IPS-15b (cell line): ENCODE data around the gene HNRNPDL.
"Not testable (repeated sequence)": the region's sequence is repeated elsewhere in the genome, so short reads cannot be mapped to it uniquely, and the experiment has no call there.

ENCODE experiments used
- H3K27me3 ChIP-seq: one replicate; pipeline ENCODE4 v1.6.1; 2013; ENCODE audit warnings: low read length; ENCODE audit not compliant: control insufficient read depth, insufficient read depth
- H3K36me3 ChIP-seq: one replicate; pipeline ENCODE4 v1.6.1; 2013; ENCODE audit warnings: low read length; ENCODE audit not compliant: control insufficient read depth, insufficient read depth
- H3K4me1 ChIP-seq: one replicate; pipeline ENCODE4 v1.6.1; 2013; ENCODE audit warnings: mild to moderate bottlenecking, low read length; ENCODE audit not compliant: control insufficient read depth, insufficient read depth
- H3K4me3 ChIP-seq: one replicate; pipeline ENCODE4 v1.5.1; 2013; ENCODE audit warnings: low read depth, low read length
- H3K9ac ChIP-seq: one replicate; pipeline ENCODE4 v1.6.1; 2013; ENCODE audit warnings: low read depth, mild to moderate bottlenecking, low read length
- H3K9me3 ChIP-seq: one replicate; pipeline ENCODE4 v1.6.1; 2013; ENCODE audit warnings: mild to moderate bottlenecking, low read length; ENCODE audit not compliant: control insufficient read depth, insufficient read depth

The HNRNPDL gene

DNA sequence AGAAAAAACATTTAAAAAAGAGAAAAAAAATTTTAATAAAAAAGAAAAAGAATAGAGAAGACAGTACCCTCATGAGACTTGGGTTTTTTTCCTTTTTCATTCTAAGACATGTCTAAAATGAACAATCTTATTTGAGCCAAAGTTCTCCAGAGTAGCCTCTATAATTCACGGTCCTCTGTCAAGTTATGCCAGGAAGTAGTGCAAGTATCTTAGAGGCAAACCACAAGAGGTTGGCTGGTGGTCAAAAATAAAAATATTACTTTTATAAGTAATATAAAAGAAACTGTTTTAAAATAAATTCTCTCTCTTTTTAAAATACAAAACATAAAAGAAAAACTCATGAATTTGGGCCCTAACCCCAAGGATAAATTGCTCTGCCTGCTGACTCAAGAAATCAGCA lies 26.5 kb downstream of the HNRNPDL start:
- H3K27me3 ChIP-seq, result no peaks in the 10 kb centered on the region
- no peaks in the 10 kb centered on the region for H3K36me3 ChIP-seq
- no peak overlapping the region for H3K9ac ChIP-seq
- no peak overlapping the region for H3K4me3 ChIP-seq
- H3K9me3 ChIP-seq, result no peaks in the 10 kb centered on the region
- no peaks in the 10 kb centered on the region for H3K4me1 ChIP-seq

DNA sequence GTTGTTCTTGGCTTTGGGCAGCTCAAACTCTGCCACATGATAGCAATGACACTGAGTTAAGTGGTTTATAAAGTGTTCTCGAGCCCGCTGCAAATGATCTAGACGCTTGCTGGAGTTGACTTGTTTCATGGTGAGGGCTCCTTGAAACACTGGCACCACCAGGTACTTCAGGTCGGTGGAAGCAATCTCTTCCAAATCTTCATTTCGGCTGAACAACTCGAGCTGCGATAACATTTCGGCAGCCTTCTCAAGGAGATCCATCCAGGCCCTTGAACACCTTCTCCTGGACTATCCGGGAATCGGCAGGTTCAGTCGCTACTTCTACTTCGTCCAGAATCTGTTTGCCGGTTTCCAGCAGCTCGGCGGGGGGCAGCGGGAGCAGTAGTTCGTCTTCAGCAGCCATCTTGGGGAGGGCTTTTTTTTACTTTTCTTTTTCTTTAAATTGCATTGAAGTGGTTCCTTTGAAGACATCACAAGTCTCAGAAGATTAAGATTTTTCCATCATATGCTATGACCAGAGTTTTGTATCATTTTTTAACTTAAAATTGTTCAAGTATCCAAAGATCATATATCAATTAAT lies 28.0 kb downstream of the HNRNPDL start:
- Histone ChIP-seq H3K4me3 (no peak overlapping the region), H3K27me3 (no peaks in the 10 kb centered on the region), H3K4me1 (no peaks in the 10 kb centered on the region), H3K36me3 (no peaks in the 10 kb centered on the region), H3K9me3 (no peaks in the 10 kb centered on the region), H3K9ac (no peak overlapping the region)

GRCh38 chr4:82401600-82401999 lies 28.7 kb downstream of the HNRNPDL start:
- Histone ChIP-seq H3K9me3 (no peaks in the 10 kb centered on the region), H3K36me3 (no peaks in the 10 kb centered on the region), H3K4me1 (no peaks in the 10 kb centered on the region), H3K9ac (no peak overlapping the region), H3K27me3 (no peaks in the 10 kb centered on the region), H3K4me3 (no peak overlapping the region)

GRCh38 chr4:82398263-82398662 lies 32.0 kb downstream of the HNRNPDL start:
- Histone ChIP-seq H3K36me3 (no peaks in the 10 kb centered on the region), H3K27me3 (no peaks in the 10 kb centered on the region), H3K9ac (no peak overlapping the region), H3K4me3 (no peak overlapping the region), H3K4me1 (no peaks in the 10 kb centered on the region), H3K9me3 (no peaks in the 10 kb centered on the region)

- Histone ChIP-seq H3K4me1 (no peaks in the 10 kb centered on the region), H3K4me3 (no peak overlapping the region), H3K9me3 (no peaks in the 10 kb centered on the region), H3K27me3 (no peaks in the 10 kb centered on the region), H3K36me3 (no peaks in the 10 kb centered on the region), H3K9ac (no peak overlapping the region)
These were observed 32.7 kb downstream of the HNRNPDL start for GRCh38 chr4:82397527-82397926.

DNA sequence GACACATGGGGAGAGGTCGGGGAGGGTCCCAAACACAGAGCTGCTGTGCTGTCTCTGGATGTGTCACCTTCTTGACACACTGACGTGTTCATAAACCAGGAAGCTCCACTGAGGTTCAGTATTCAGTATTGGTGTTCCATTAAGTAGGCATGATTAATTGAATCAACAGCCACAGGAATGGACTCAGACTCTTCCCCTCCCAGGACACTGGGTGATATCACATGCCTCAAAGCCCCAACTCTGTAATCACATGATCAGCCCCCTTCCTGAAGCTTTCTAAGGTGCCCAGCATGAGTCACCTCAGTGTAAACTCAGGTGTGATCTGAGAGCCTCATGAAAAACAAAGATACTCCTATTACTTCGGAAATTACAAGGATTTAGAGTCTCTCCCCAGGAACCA lies 35.4 kb downstream of the HNRNPDL start:
- H3K4me3 ChIP-seq, result no peak overlapping the region
- no peak overlapping the region for H3K9ac ChIP-seq
- no peaks in the 10 kb centered on the region for H3K36me3 ChIP-seq
- no peaks in the 10 kb centered on the region for H3K4me1 ChIP-seq
- H3K27me3 ChIP-seq, result no peaks in the 10 kb centered on the region
- H3K9me3 ChIP-seq, result no peaks in the 10 kb centered on the region

GRCh38 chr4:82390061-82390460 lies 40.2 kb downstream of the HNRNPDL start:
- H3K36me3 ChIP-seq, H3K27me3 ChIP-seq, H3K9ac ChIP-seq, H3K9me3 ChIP-seq, H3K4me3 ChIP-seq, H3K4me1 ChIP-seq: not testable (repeated sequence)

- Histone ChIP-seq H3K36me3 (no peaks in the 10 kb centered on the region), H3K9ac (no peak overlapping the region), H3K27me3 (no peaks in the 10 kb centered on the region), H3K9me3 (no peaks in the 10 kb centered on the region), H3K4me1 (no peaks in the 10 kb centered on the region), H3K4me3 (no peak overlapping the region)
These were observed 41.9 kb downstream of the HNRNPDL start for GRCh38 chr4:82388405-82388804.

GRCh38 chr4:82386312-82386711 lies 44.0 kb downstream of the HNRNPDL start:
- H3K4me1 ChIP-seq, H3K4me3 ChIP-seq, H3K9me3 ChIP-seq, H3K9ac ChIP-seq, H3K36me3 ChIP-seq, H3K27me3 ChIP-seq: not testable (repeated sequence)

DNA sequence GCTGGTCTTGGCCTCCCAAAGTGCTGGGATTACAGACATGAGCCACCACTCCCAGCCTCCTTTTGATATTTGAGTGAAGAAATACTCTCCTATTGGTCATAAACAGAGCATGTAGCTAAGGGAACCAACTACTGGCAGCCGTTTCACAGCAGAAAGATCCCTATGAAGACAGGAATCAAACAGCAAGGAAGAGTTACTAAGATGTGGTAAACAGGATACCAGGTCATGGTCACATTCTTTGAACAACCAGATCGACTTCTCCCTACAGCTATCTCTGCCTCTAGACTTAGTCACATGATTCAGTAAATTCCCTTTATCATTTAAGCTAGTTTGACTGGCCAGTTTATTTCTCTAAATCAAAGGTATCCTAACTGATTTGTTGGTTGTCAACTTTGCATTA lies 47.5 kb downstream of the HNRNPDL start:
- H3K9me3 ChIP-seq, result no peaks in the 10 kb centered on the region
- no peaks in the 10 kb centered on the region for H3K27me3 ChIP-seq
- H3K4me3 ChIP-seq, result no peak overlapping the region
- H3K4me1 ChIP-seq, result no peaks in the 10 kb centered on the region
- no peaks in the 10 kb centered on the region for H3K36me3 ChIP-seq
- H3K9ac ChIP-seq, result no peak overlapping the region

- no peaks in the 10 kb centered on the region for H3K4me1 ChIP-seq
- no peaks in the 10 kb centered on the region for H3K9me3 ChIP-seq
- H3K27me3 ChIP-seq, result no peaks in the 10 kb centered on the region
- no peaks in the 10 kb centered on the region for H3K36me3 ChIP-seq
- no peak overlapping the region for H3K9ac ChIP-seq
- no peak overlapping the region for H3K4me3 ChIP-seq
These were observed 48.5 kb downstream of the HNRNPDL start for GRCh38 chr4:82381661-82382296.

DNA sequence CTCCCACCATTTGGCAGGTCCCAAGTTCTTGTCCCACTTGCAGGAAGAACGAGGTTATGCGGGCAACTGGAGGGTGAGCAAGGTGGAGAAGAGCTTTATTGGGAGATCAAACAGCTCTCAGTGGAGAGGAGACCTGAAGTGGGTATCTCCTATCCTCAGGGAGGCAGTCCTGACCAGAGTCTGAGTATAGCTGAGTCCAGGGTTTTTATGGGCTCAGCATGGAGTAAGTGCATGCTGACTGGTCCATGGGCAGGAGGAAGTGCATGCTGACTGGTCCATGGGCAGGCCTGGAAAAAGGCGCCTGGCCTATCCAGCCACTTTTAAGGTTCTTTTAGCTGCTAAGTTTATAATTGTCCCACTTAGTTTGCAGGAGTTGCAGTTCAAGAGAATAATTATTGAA lies 49.0 kb downstream of the HNRNPDL start:
- Histone ChIP-seq H3K27me3 (no peaks in the 10 kb centered on the region), H3K9me3 (no peaks in the 10 kb centered on the region), H3K4me3 (no peak overlapping the region), H3K36me3 (no peaks in the 10 kb centered on the region), H3K9ac (no peak overlapping the region), H3K4me1 (no peaks in the 10 kb centered on the region)
